B cell (primary cell): Measurements from ENCODE around the gene TMEM235. TPM values are rescaled to one million over a fixed set of nuclear protein-coding genes. Genes with fewer than 3 reads are reported as not detected.

Experiments used
- ATAC-seq: fragments of 200-7000 bp; cut with Tn5 transposase; one replicate; pipeline ENCODE4 v1.10.0; 2021; ENCODE audit warnings: low read depth, mild to moderate bottlenecking, moderate number of reproducible peaks, moderate library complexity
- CTCF ChIA-PET: fragments of 350-600 bp; sonication (Branson Sonifier 250); formaldehyde crosslinking; loops from one replicate; lab custom pipeline; 2021; ENCODE audit warnings: antibody characterized with exemption, inconsistent platforms; lab: Charles Lee
- POLR2A ChIA-PET: fragments of 350-600 bp; sonication (Branson Sonifier 250); formaldehyde crosslinking; loops from one replicate; lab custom pipeline; 2021; ENCODE audit warnings: antibody characterized with exemption; lab: Charles Lee
- DNase-seq: peaks from one replicate; pipeline ENCODE4 v3.0.0; 2013
- H2AFZ ChIP-seq: 2 replicates; pipeline ENCODE4 v1.6.1; 2012; ENCODE audit warnings: mild to moderate bottlenecking, low read depth, low read length; ENCODE audit not compliant: insufficient read depth, poor library complexity, severe bottlenecking
- H3K27ac ChIP-seq, 2 donors: 1 replicate in 1 of 2; 2 replicates in 1 of 2; pipeline ENCODE4 v1.5.1; 2012 to 2013; ENCODE audit warnings: low read length in 2 of 2, mild to moderate bottlenecking in 2 of 2, moderate library complexity in 1 of 2
- H3K27me3 ChIP-seq, 4 experiments: fragments of 200-600 bp in 1 of 4; sonication (generic) in 1 of 4; replicated peaks in 1 of 4; 1 replicate in 2 of 4; 2 replicates in 2 of 4; pipeline versions ENCODE4 v1.6.1 to v1.7.0; 2013 to 2016; ENCODE audit warnings: low read length in 3 of 4, mild to moderate bottlenecking in 2 of 4, mixed read lengths in 1 of 4, moderate library complexity in 1 of 4; ENCODE audit not compliant: insufficient read depth in 4 of 4, control insufficient read depth in 3 of 4; ENCODE audit errors: control extremely low read depth in 1 of 4
- H3K36me3 ChIP-seq, 2 experiments: replicated peaks in 1 of 2; 1 replicate in 1 of 2; 2 replicates in 1 of 2; pipeline versions ENCODE4 v1.6.1 to v1.7.1; 2013; ENCODE audit warnings: low read length in 1 of 2; ENCODE audit not compliant: insufficient read depth in 2 of 2, control insufficient read depth in 1 of 2; ENCODE audit errors: control extremely low read depth in 1 of 2, extremely low read depth in 1 of 2
- H3K4me1 ChIP-seq, 2 donors: fragments of 200-600 bp in 1 of 2; sonication (generic) in 1 of 2; 1 replicate in 1 of 2; 2 replicates in 1 of 2; pipeline versions ENCODE4 v1.5.1 to v1.6.1; 2013 to 2017; ENCODE audit warnings: low read length in 2 of 2; ENCODE audit not compliant: control insufficient read depth in 2 of 2, insufficient read depth in 2 of 2
- H3K4me2 ChIP-seq: replicated peaks from 2 replicates; pipeline ENCODE3; 2012; ENCODE audit warnings: mild to moderate bottlenecking, low read depth, low read length; ENCODE audit not compliant: poor library complexity, severe bottlenecking
- H3K4me3 ChIP-seq, 5 experiments: fragments of 200-600 bp in 1 of 5; sonication (generic) in 1 of 5; 1 replicate in 3 of 5; 2 replicates in 2 of 5; pipeline versions ENCODE4 v1.5.1 to v1.7.0; 2011 to 2016; ENCODE audit warnings: low read length in 4 of 5, mild to moderate bottlenecking in 4 of 5, low read depth in 2 of 5, control low read depth in 1 of 5, moderate library complexity in 1 of 5; ENCODE audit not compliant: insufficient read depth in 1 of 5; ENCODE audit errors: control extremely low read depth in 1 of 5, extremely low read depth in 1 of 5
- H3K79me2 ChIP-seq: fragments of 200-600 bp; sonication (generic); one replicate; pipeline ENCODE4 v1.6.0; 2016; ENCODE audit warnings: low read length; ENCODE audit not compliant: control insufficient read depth, insufficient read depth
- H3K9ac ChIP-seq: fragments of 200-600 bp; sonication (generic); 2 replicates; pipeline ENCODE4 v1.6.1; 2017; ENCODE audit warnings: mild to moderate bottlenecking, low read length, moderate library complexity
- H3K9me3 ChIP-seq, 3 donors: one replicate each; pipeline versions ENCODE4 v1.6.1 to v1.7.1; 2013; ENCODE audit warnings: low read length in 2 of 3; ENCODE audit not compliant: control insufficient read depth in 2 of 3, insufficient read depth in 1 of 3; ENCODE audit errors: control extremely low read depth in 1 of 3
- H4K20me1 ChIP-seq: 2 replicates; pipeline ENCODE4 v1.6.0; 2012; ENCODE audit warnings: mild to moderate bottlenecking, low read length; ENCODE audit not compliant: insufficient read depth, control insufficient read depth, poor library complexity, severe bottlenecking
- H3K27ac Mint-ChIP-seq: one replicate; pipeline ENCODE4 v1.8.0; 2021; ENCODE audit warnings: mixed read lengths
- H3K27me3 Mint-ChIP-seq: one replicate; pipeline ENCODE4 v1.8.0; 2021; ENCODE audit warnings: mixed read lengths
- H3K4me1 Mint-ChIP-seq: one replicate; pipeline ENCODE4 v1.8.0; 2021; ENCODE audit warnings: mixed read lengths
- H3K4me3 Mint-ChIP-seq: one replicate; pipeline ENCODE4 v1.8.0; 2021; ENCODE audit warnings: mixed read lengths
- H3K9me3 Mint-ChIP-seq: one replicate; pipeline ENCODE4 v1.8.0; 2022; ENCODE audit warnings: mixed read lengths; ENCODE audit not compliant: insufficient read depth
- EZH2 ChIP-seq: IDR thresholded peaks from 2 replicates; pipeline ENCODE4 v1.6.1; 2012; ENCODE audit warnings: borderline replicate concordance, low read depth, mild to moderate bottlenecking, moderate library complexity, low read length; ENCODE audit not compliant: insufficient read depth, poor library complexity, severe bottlenecking
- WGBS: methylation state at CpG from one replicate; pipeline ENCODE4 v1.1.5; 2013; ENCODE audit warnings: missing lambda C conversion rate; ENCODE audit not compliant: insufficient coverage; 5-methylcytosine and 5-hydroxymethylcytosine counted together
- intact Hi-C: fragments of 100-400 bp; cut with micrococcal nuclease; formaldehyde crosslinking; loops from one replicate; pipeline ENCODE4 v1.10.0; 2022
- polyA plus RNA-seq: library from polyadenylated mRNA; depleted of rRNA; stranded (reverse); fragments of >200 nt; gene quantifications from 2 replicates; pipeline ENCODE4 v1.2.3, GENCODE V29; 2012
- total RNA-seq, 2 donors: library from RNA; stranded (reverse); fragments of 120-200 nt in 1 of 2; gene quantifications; 1 replicate in 1 of 2; 2 replicates in 1 of 2; pipeline versions ENCODE4 v1.2.3 to v1.2.4, GENCODE V29; 2013 to 2022
- TF ChIP-seq, protein P1 (sequence below): fragments of 200-600 bp; IDR thresholded peaks from one replicate; pipeline ENCODE4 v1.8.0; 2022; ENCODE audit warnings: antibody characterized with exemption, mild to moderate bottlenecking

TMEM235 gene
- total and polyA plus RNA-seq, 2 donors (not counting 1 experiment from before 2014, with no cell fraction given): not detected

DNA sequence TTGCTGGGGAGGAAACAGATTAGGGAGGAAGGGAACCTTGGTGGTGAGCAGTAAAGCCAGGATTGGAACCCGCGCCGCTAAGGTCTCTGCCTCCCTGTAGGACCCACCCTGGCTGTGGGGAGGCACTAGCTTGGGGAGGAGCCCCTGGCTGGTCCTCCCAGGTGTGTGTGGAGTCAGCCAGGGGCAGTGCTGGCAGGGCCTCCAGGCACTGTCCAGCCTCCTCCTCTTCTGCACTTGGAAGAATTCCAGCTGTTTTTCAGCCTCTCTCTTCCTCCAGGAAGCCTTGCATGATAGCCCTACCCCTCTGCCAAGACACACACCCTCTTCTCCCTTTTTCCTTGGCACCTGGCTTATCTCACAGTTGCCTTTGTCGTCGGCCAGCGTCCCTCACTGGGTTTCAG, 34.8 kb downstream of the TMEM235 start:
- no peaks in the 10 kb centered on the region for H3K79me2 ChIP-seq
- CTCF ChIA-PET: interaction anchor here (1.6 kb wide), 1 partner anchor 10 kb away, joined by 4 read pairs; no protein-coding TSS in a partner anchor
- intact Hi-C loops: no loop called here
- H3K4me2 ChIP-seq: no peak overlapping the region
- DNase-seq (no peak), ATAC-seq (no peak)
- H2AFZ ChIP-seq: no peak overlapping the region
- H3K9me3 Mint-ChIP-seq: no peaks in the 10 kb centered on the region
- H4K20me1 ChIP-seq: no peaks in the 10 kb centered on the region
- peaks cover 0 to 6% (median 2%) of the 10 kb centered on the region in 4 experiments for H3K27me3 ChIP-seq
- H3K9ac ChIP-seq: no peak overlapping the region
- H3K27ac ChIP-seq: no peak overlapping the region
- H3K4me3 ChIP-seq: no peak overlapping the region
- H3K9me3 ChIP-seq: no peaks in the 10 kb centered on the region
- 100% methylated on average over 3 of the region's 6 CpGs for WGBS
- TF ChIP-seq, protein P1, sequence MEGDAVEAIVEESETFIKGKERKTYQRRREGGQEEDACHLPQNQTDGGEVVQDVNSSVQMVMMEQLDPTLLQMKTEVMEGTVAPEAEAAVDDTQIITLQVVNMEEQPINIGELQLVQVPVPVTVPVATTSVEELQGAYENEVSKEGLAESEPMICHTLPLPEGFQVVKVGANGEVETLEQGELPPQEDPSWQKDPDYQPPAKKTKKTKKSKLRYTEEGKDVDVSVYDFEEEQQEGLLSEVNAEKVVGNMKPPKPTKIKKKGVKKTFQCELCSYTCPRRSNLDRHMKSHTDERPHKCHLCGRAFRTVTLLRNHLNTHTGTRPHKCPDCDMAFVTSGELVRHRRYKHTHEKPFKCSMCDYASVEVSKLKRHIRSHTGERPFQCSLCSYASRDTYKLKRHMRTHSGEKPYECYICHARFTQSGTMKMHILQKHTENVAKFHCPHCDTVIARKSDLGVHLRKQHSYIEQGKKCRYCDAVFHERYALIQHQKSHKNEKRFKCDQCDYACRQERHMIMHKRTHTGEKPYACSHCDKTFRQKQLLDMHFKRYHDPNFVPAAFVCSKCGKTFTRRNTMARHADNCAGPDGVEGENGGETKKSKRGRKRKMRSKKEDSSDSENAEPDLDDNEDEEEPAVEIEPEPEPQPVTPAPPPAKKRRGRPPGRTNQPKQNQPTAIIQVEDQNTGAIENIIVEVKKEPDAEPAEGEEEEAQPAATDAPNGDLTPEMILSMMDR: no peak
- TF ChIP-seq EZH2: no peak
- H3K4me3 Mint-ChIP-seq: no peak overlapping the region
- H3K36me3 ChIP-seq: no peaks in the 10 kb centered on the region
- H3K4me1 Mint-ChIP-seq: peaks cover 7% of the 10 kb centered on the region
- H3K27ac Mint-ChIP-seq: no peak overlapping the region
- POLR2A ChIA-PET: no interaction called here
- peaks cover 7 to 14% of the 10 kb centered on the region in 2 donors for H3K4me1 ChIP-seq
- H3K27me3 Mint-ChIP-seq: no peaks in the 10 kb centered on the region

- POLR2A ChIA-PET: interaction anchor here (1.1 kb wide), 1 partner anchor 9 kb away, joined by 4 read pairs; no protein-coding TSS in a partner anchor
- no peak for DNase-seq
- peaks cover 11% of the 10 kb centered on the region for H3K4me1 Mint-ChIP-seq
- Histone ChIP-seq H3K27me3 (peaks cover 0 to 11% (median 4%) of the 10 kb centered on the region in 4 experiments), H4K20me1 (no peaks in the 10 kb centered on the region), H3K4me3 (no peak overlapping the region), H3K9me3 (no peaks in the 10 kb centered on the region), H3K9ac (no peak overlapping the region), H3K36me3 (no peaks in the 10 kb centered on the region), H3K4me1 (peaks cover 8 to 15% of the 10 kb centered on the region in 2 donors), H3K4me2 (no peak overlapping the region), H3K79me2 (no peaks in the 10 kb centered on the region), H2AFZ (no peak overlapping the region), H3K27ac (no peak overlapping the region)
- no peak overlapping the region for H3K4me3 Mint-ChIP-seq
- H3K27me3 Mint-ChIP-seq: peaks cover 4% of the 10 kb centered on the region
- intact Hi-C loops: no loop called here
- H3K9me3 Mint-ChIP-seq: no peaks in the 10 kb centered on the region
- H3K27ac Mint-ChIP-seq: no peak overlapping the region
- no peak for ATAC-seq
- CTCF ChIA-PET: interaction anchor here (1.6 kb wide), 1 partner anchor 9 kb away, joined by 4 read pairs; no protein-coding TSS in a partner anchor
- 93% methylated on average over 5 of the region's 9 CpGs for WGBS
- TF ChIP-seq EZH2: no peak
- TF ChIP-seq, protein P1: no peak
Observed at GRCh38 chr17:78266771-78267170, 35.3 kb downstream of the TMEM235 start.
